ENCODE measurements around the gene TMC7.

GRCh38 chr16:19029980-19030379, 46.2 kb downstream of the TMC7 start:
- TF ChIP-seq CTCF (CRISPR knock-in tag; IDR thresholded peaks at IDR 0.05): no peak
- no peak for TF ChIP-seq POLR2A (IDR thresholded peaks at IDR 0.05; ENCODE audit: insufficient read depth in 1 of 2, low read depth in 2 of 2, low read length in 2 of 2)
- TF ChIP-seq SMC3 (IDR thresholded peaks at IDR 0.05; ENCODE audit: low read length): no peak
- no peak for TF ChIP-seq AKNA (CRISPR knock-in tag; IDR thresholded peaks at IDR 0.05; ENCODE audit: borderline replicate concordance)
- TF ChIP-seq PHF8 (CRISPR knock-in tag; IDR thresholded peaks at IDR 0.05): no peak
- no peak for TF ChIP-seq CCAR2 (optimal IDR thresholded peaks at IDR 0.05; ENCODE audit: low read depth, low read length)
- TF ChIP-seq MYC (CRISPR knock-in tag; IDR thresholded peaks at IDR 0.05; ENCODE audit: borderline replicate concordance): no peak
- no peak for TF ChIP-seq MAFK (conservative IDR thresholded peaks at IDR 0.05 in 1 of 2, IDR thresholded peaks at IDR 0.05 in 1 of 2; ENCODE audit: low read length in 2 of 2)
- no peak for TF ChIP-seq MAFF (IDR thresholded peaks at IDR 0.05; ENCODE audit: low read depth, low read length)
- TF ChIP-seq PREB (CRISPR knock-in tag; IDR thresholded peaks at IDR 0.05): no peak
- TF ChIP-seq U2AF1 (optimal IDR thresholded peaks at IDR 0.05; ENCODE audit: low read depth, low read length): no peak
